HEK293 (cell line): ENCODE data around the gene IPO11.
A peak's percentile ranks its signal among the peaks of the same experiment; 100 is the strongest.

ENCODE experiments used
- CTCF ChIA-PET: fragments of 350-600 bp; formaldehyde crosslinking; extraction: SDS; loops from one replicate; lab custom pipeline; 2021; ENCODE audit warnings: antibody characterized with exemption; lab: Yijun Ruan, JAX
- POLR2A ChIA-PET: fragments of 300-600 bp; formaldehyde crosslinking; extraction: SDS; loops from one replicate; lab custom pipeline; 2020; ENCODE audit warnings: antibody characterized with exemption, inconsistent platforms; lab: Yijun Ruan, JAX
- H3K27ac ChIP-seq: fragments of 200-500 bp; sonication (Bioruptor generic); 2 replicates; pipeline ENCODE4 v1.5.1; 2014; ENCODE audit warnings: low read depth, low read length, control low read depth, inconsistent platforms; ENCODE audit errors: extremely low read depth
- H3K36me3 ChIP-seq, 2 experiments: fragments of 200-500 bp in 1 of 2; sonication (Bioruptor generic) in 1 of 2; 1 replicate in 1 of 2; 2 replicates in 1 of 2; pipeline ENCODE4 v1.5.1; 2014 to 2017; ENCODE audit warnings: inconsistent platforms in 2 of 2, low read length in 2 of 2; ENCODE audit not compliant: control insufficient read depth in 2 of 2, insufficient read depth in 1 of 2
- H3K4me1 ChIP-seq: fragments of 200-500 bp; sonication (Bioruptor generic); 2 replicates; pipeline ENCODE4 v1.5.1; 2014; ENCODE audit warnings: mild to moderate bottlenecking, low read length, inconsistent platforms; ENCODE audit not compliant: control insufficient read depth, insufficient read depth
- H3K4me3 ChIP-seq: 2 replicates; pipeline ENCODE4 v1.5.1; 2011; ENCODE audit warnings: low read depth, mild to moderate bottlenecking, control low read depth, low read length, moderate library complexity
- H3K9me3 ChIP-seq: fragments of 200-500 bp; sonication (Bioruptor generic); 2 replicates; pipeline ENCODE4 v1.5.1; 2014; ENCODE audit warnings: low read depth, low read length, inconsistent platforms; ENCODE audit not compliant: control insufficient read depth, insufficient read depth
- BCL11B ChIP-seq: fragments of 450-650 bp; formaldehyde crosslinking; IDR thresholded peaks from 2 replicates; pipeline ENCODE4 v1.5.1; 2016; ENCODE audit warnings: low read depth, missing biosample characterization, missing genetic modification characterization
- GLI2 ChIP-seq: fragments of 450-650 bp; formaldehyde crosslinking; IDR thresholded peaks from 2 replicates; pipeline ENCODE4; 2017; ENCODE audit warnings: missing biosample characterization, missing genetic modification characterization, low read depth, borderline replicate concordance
- GLIS2 ChIP-seq: fragments of 450-650 bp; formaldehyde crosslinking; IDR thresholded peaks from 2 replicates; pipeline ENCODE4 v1.5.1; 2016; ENCODE audit warnings: missing biosample characterization, missing genetic modification characterization
- IKZF3 ChIP-seq: fragments of 450-650 bp; IDR thresholded peaks from 2 replicates; pipeline ENCODE4 v1.5.0; 2018; ENCODE audit warnings: missing biosample characterization, mild to moderate bottlenecking, missing genetic modification characterization, moderate library complexity
- MYNN ChIP-seq: fragments of 450-650 bp; formaldehyde crosslinking; IDR thresholded peaks from 2 replicates; pipeline ENCODE4 v1.5.1; 2016; ENCODE audit warnings: missing biosample characterization, missing genetic modification characterization, borderline replicate concordance
- PRDM10 ChIP-seq: fragments of 450-650 bp; formaldehyde crosslinking; IDR thresholded peaks from 2 replicates; pipeline ENCODE4 v1.5.1; 2016; ENCODE audit warnings: missing biosample characterization, missing genetic modification characterization
- YY2 ChIP-seq: fragments of 450-650 bp; formaldehyde crosslinking; IDR thresholded peaks from 2 replicates; pipeline ENCODE4 v1.5.1; 2016; ENCODE audit warnings: missing biosample characterization, missing genetic modification characterization
- ZBTB20 ChIP-seq: fragments of 450-650 bp; formaldehyde crosslinking; IDR thresholded peaks from 2 replicates; pipeline ENCODE4 v1.5.1; 2016; ENCODE audit warnings: missing biosample characterization, missing genetic modification characterization
- ZBTB49 ChIP-seq: fragments of 450-650 bp; formaldehyde crosslinking; IDR thresholded peaks from 2 replicates; pipeline ENCODE4 v1.5.1; 2016; ENCODE audit warnings: missing biosample characterization, missing genetic modification characterization, low read depth
- ZFP69B ChIP-seq: fragments of 450-650 bp; formaldehyde crosslinking; IDR thresholded peaks from 2 replicates; pipeline ENCODE4 v1.5.1; 2016; ENCODE audit warnings: missing biosample characterization, missing genetic modification characterization
- ZNF132 ChIP-seq: fragments of 450-650 bp; formaldehyde crosslinking; IDR thresholded peaks from 2 replicates; pipeline ENCODE4 v1.5.1; 2017; ENCODE audit warnings: missing biosample characterization, missing genetic modification characterization, borderline replicate concordance
- ZNF2 ChIP-seq: fragments of 450-650 bp; formaldehyde crosslinking; IDR thresholded peaks from 2 replicates; pipeline ENCODE4 v1.5.1; 2016; ENCODE audit warnings: missing biosample characterization, missing genetic modification characterization
- ZNF302 ChIP-seq: fragments of 450-650 bp; formaldehyde crosslinking; IDR thresholded peaks from 2 replicates; pipeline ENCODE4 v1.5.1; 2016; ENCODE audit warnings: missing biosample characterization, missing genetic modification characterization, low read depth
- ZNF37A ChIP-seq: fragments of 450-650 bp; IDR thresholded peaks from 2 replicates; pipeline ENCODE4 v1.5.1; 2018; ENCODE audit warnings: missing biosample characterization, missing genetic modification characterization
- ZNF394 ChIP-seq: fragments of 450-650 bp; formaldehyde crosslinking; IDR thresholded peaks from 2 replicates; pipeline ENCODE4 v1.5.1; 2016; ENCODE audit warnings: missing biosample characterization, missing genetic modification characterization, mild to moderate bottlenecking, moderate library complexity, borderline replicate concordance
- ZNF501 ChIP-seq: fragments of 450-650 bp; formaldehyde crosslinking; IDR thresholded peaks from 2 replicates; pipeline ENCODE4 v1.5.1; 2016; ENCODE audit warnings: missing biosample characterization, missing genetic modification characterization
- ZNF549 ChIP-seq: fragments of 450-650 bp; IDR thresholded peaks from 2 replicates; pipeline ENCODE4 v1.5.1; 2018; ENCODE audit warnings: missing biosample characterization, missing genetic modification characterization, mild to moderate bottlenecking, inconsistent platforms, moderate library complexity
- ZNF626 ChIP-seq: fragments of 450-650 bp; sonication (Bioruptor Pico); formaldehyde crosslinking; IDR thresholded peaks from 2 replicates; pipeline ENCODE4 v1.5.1; 2018; ENCODE audit warnings: missing biosample characterization, missing genetic modification characterization, inconsistent platforms
- ZNF654 ChIP-seq: fragments of 450-650 bp; formaldehyde crosslinking; IDR thresholded peaks from 2 replicates; pipeline ENCODE4 v1.5.1; 2016; ENCODE audit warnings: low read depth, missing biosample characterization, missing genetic modification characterization
- ZNF660 ChIP-seq: fragments of 450-650 bp; IDR thresholded peaks from 2 replicates; pipeline ENCODE4 v1.5.1; 2018; ENCODE audit warnings: missing biosample characterization, mild to moderate bottlenecking, missing genetic modification characterization
- ZNF785 ChIP-seq: fragments of 450-650 bp; formaldehyde crosslinking; IDR thresholded peaks from 2 replicates; pipeline ENCODE4 v1.5.1; 2016; ENCODE audit warnings: missing biosample characterization, missing genetic modification characterization
- TF ChIP-seq, protein P1 (sequence below): fragments of 450-650 bp; formaldehyde crosslinking; IDR thresholded peaks from 2 replicates; pipeline ENCODE4 v1.5.1; 2017; ENCODE audit warnings: missing biosample characterization, missing genetic modification characterization
- TF ChIP-seq, protein P2 (sequence below): fragments of 450-650 bp; formaldehyde crosslinking; IDR thresholded peaks from 2 replicates; pipeline ENCODE4 v1.5.1; 2016; ENCODE audit warnings: missing biosample characterization, missing genetic modification characterization

IPO11 gene

DNA sequence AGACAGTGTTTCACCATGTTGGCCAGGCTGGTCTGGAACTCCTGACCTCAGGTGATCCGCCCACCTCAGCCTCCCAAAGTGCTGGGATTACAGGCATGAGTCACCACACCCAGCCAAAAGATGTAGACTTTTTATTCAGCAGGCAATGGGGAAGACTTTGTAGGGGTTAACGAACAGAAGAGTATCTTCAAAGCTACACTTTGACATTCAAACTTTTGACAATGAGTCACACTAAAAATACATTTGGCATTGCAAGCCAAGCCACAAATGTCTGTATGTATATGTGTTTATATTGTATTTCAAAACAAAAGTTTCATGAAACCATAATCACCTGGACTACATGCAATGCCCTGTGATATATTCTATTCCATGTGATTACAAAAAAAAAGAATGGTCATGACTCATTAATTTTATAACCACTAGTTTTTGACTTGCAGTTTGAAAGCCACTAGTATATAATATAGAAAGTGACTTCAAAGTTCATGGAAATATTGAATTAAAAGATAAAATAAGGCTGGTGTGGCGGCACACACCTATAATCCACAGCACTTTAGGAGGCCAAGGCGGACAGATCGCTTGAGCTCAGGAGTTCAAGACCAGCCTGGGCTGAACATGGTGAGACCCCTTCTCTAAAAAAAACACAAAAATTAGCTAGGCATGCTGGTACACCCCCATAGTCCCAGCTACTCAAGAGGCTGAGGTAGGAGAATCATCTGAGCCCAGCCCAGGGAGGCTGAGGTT lies 17.2 kb upstream of the IPO11 start (continued):
- TF ChIP-seq PRDM10 (tag by site-specific recombination): peak; percentile 39; the same call in 1 of the 2 replicates
- TF ChIP-seq ZNF394 (tag by site-specific recombination): peak; percentile 61; the same call in 1 of the 2 replicates
- TF ChIP-seq IKZF3 (tag by site-specific recombination): no peak
- TF ChIP-seq, all 188 proteins: peak for 7

DNA sequence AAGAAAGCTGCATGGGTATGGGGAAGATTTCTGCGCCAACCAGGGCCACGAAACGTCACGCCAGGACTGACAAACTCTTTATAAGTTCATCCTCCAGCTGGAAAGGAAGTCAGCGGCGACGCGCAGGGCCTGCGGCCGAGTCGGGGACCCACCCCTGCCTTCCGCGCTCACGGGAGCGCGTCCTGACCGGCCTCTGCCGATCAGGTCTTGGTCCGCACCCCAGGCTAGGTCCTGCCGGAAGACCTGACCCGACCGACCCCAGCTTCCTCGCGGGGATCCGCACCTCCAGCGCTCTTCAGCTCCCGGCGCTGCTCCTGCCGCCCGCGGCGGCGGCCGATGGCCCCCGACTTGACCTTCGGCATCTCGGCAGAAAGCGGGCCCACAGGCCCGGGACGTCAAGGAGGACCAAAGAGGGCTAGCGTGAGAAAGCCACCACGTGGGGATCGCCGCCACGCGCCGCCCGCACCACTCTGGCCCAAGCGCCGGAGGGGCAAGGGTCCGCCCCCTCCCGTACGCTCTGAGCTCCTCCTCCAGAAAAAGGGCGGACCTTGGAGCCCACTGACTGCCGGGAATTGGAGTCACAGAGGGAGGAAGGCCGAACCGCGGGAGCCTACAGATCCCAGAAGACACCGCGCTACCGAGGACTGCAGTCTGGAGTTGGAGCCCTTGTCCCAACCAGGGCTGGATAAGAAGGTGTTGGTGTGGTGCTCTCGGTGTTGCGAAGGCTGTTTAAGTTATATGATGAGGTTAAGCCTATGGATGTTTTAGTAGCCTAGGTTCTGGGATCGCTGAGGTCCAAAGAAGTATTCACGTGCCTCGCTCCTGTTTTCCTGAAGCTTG lies 8.9 kb upstream of the IPO11 start, which contains the start of gene DIMT1:
Gene DIMT1 (minus strand): TSS at position 495 of the 840 bp plus-strand sequence. CDS start 133 bp downstream, at position 362.
- peak within 1 kb of the TSS; percentile 79 for H3K27ac ChIP-seq
- POLR2A ChIA-PET: interaction anchor here (0.6 to 3.5 kb wide), 19 partner anchors 9 to 98 kb away, joined by 3 to 92 read pairs (median 6); partner anchors contain the start of genes IPO11 and KIF2A
- TF ChIP-seq ZNF501 (peak; percentile 90), MYNN (tag by site-specific recombination) (no peak), ZFP69B (peak; percentile 94), ZNF302 (tag by site-specific recombination) (no peak), ZBTB49 (tag by site-specific recombination) (no peak), ZNF654 (tag by site-specific recombination) (no peak), ZBTB20 (peak; percentile 93), ZNF660 (tag by site-specific recombination) (0 out of 2 replicates have a peak, but pooled peaks have one; percentile 39), ZNF785 (tag by site-specific recombination) (no peak; the same call in 1 of the 2 replicates), YY2 (no peak), BCL11B (peak; percentile 53; the same call in 1 of the 2 replicates), ZNF626 (tag by site-specific recombination) (no peak; the same call in 1 of the 2 replicates), ZNF2 (tag by site-specific recombination) (peak; percentile 43; the same call in 1 of the 2 replicates), GLI2 (tag by site-specific recombination) (no peak), ZNF37A (tag by site-specific recombination) (no peak), ZNF549 (tag by site-specific recombination) (no peak), ZNF132 (tag by site-specific recombination) (no peak), GLIS2 (tag by site-specific recombination) (peak; percentile 97)
- TF ChIP-seq, protein P1, sequence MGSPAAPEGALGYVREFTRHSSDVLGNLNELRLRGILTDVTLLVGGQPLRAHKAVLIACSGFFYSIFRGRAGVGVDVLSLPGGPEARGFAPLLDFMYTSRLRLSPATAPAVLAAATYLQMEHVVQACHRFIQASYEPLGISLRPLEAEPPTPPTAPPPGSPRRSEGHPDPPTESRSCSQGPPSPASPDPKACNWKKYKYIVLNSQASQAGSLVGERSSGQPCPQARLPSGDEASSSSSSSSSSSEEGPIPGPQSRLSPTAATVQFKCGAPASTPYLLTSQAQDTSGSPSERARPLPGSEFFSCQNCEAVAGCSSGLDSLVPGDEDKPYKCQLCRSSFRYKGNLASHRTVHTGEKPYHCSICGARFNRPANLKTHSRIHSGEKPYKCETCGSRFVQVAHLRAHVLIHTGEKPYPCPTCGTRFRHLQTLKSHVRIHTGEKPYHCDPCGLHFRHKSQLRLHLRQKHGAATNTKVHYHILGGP: no peak
- TF ChIP-seq, protein P2, sequence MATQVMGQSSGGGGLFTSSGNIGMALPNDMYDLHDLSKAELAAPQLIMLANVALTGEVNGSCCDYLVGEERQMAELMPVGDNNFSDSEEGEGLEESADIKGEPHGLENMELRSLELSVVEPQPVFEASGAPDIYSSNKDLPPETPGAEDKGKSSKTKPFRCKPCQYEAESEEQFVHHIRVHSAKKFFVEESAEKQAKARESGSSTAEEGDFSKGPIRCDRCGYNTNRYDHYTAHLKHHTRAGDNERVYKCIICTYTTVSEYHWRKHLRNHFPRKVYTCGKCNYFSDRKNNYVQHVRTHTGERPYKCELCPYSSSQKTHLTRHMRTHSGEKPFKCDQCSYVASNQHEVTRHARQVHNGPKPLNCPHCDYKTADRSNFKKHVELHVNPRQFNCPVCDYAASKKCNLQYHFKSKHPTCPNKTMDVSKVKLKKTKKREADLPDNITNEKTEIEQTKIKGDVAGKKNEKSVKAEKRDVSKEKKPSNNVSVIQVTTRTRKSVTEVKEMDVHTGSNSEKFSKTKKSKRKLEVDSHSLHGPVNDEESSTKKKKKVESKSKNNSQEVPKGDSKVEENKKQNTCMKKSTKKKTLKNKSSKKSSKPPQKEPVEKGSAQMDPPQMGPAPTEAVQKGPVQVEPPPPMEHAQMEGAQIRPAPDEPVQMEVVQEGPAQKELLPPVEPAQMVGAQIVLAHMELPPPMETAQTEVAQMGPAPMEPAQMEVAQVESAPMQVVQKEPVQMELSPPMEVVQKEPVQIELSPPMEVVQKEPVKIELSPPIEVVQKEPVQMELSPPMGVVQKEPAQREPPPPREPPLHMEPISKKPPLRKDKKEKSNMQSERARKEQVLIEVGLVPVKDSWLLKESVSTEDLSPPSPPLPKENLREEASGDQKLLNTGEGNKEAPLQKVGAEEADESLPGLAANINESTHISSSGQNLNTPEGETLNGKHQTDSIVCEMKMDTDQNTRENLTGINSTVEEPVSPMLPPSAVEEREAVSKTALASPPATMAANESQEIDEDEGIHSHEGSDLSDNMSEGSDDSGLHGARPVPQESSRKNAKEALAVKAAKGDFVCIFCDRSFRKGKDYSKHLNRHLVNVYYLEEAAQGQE: peak; percentile 46; the same call in 1 of the 2 replicates

More for the DNA sequence above, 8.9 kb upstream of the IPO11 start, which contains the start of gene DIMT1:
- CTCF ChIA-PET: interaction anchor here (0.6 to 1.3 kb wide), 2 partner anchors 66 to 179 kb away, joined by 3 to 5 read pairs; no protein-coding TSS in a partner anchor
- Histone ChIP-seq H3K4me1 (no peaks in the 10 kb centered on the region), H3K4me3 (peak within 1 kb of the TSS; percentile 98), H3K36me3 (peaks cover 16 to 30% of the 10 kb centered on the region in 2 experiments), H3K9me3 (no peaks in the 10 kb centered on the region)
